Measurements from ENCODE around the gene SNED1.

GRCh38 chr2:241081190-241081642, 82.8 kb downstream of the SNED1 start:
- TF ChIP-seq POLR2A (IDR thresholded peaks at IDR 0.05; ENCODE audit: low read depth, low read length) (no peak), POLR2AphosphoS5 (IDR thresholded peaks at IDR 0.05; ENCODE audit: low read depth, low read length) (no peak), PAX5 (IDR thresholded peaks at IDR 0.05; ENCODE audit: insufficient read depth, low read length, severe bottlenecking) (no peak)
